GM18511 (cell line): ENCODE results near the gene PMEPA1.

Experiments
- ATAC-seq: cut with Tn5 transposase; IDR thresholded peaks from one replicate; pipeline ENCODE4 v1.9.1; 2021; ENCODE audit warnings: mild to moderate bottlenecking, moderate library complexity; ENCODE audit not compliant: unreplicated experiment

Gene PMEPA1

GRCh38 chr20:57679113-57679512, 30.7 kb downstream of the PMEPA1 start:
- no peak for ATAC-seq

- ATAC-seq = no peak
These were observed 31.5 kb downstream of the PMEPA1 start for GRCh38 chr20:57678340-57678739.

- no peak for ATAC-seq
These were observed 32.2 kb downstream of the PMEPA1 start for GRCh38 chr20:57677584-57677982.

GRCh38 chr20:57676589-57677583, 32.9 kb downstream of the PMEPA1 start:
- ATAC-seq = no peak

GRCh38 chr20:57675773-57676172, 34.0 kb downstream of the PMEPA1 start:
- ATAC-seq = no peak

- no peak for ATAC-seq
These were observed 36.8 kb downstream of the PMEPA1 start for GRCh38 chr20:57672953-57673575.

- ATAC-seq = no peak
These were observed 37.7 kb downstream of the PMEPA1 start for GRCh38 chr20:57672164-57672563.

GRCh38 chr20:57671662-57672061, 38.2 kb downstream of the PMEPA1 start:
- no peak for ATAC-seq

- ATAC-seq = no peak
These were observed 38.8 kb downstream of the PMEPA1 start for GRCh38 chr20:57671072-57671391.

- no peak for ATAC-seq
These were observed 39.3 kb downstream of the PMEPA1 start for GRCh38 chr20:57670288-57671071.

- no peak for ATAC-seq
These were observed 40.2 kb downstream of the PMEPA1 start for GRCh38 chr20:57669632-57670031.

- ATAC-seq = no peak
These were observed 41.7 kb downstream of the PMEPA1 start for GRCh38 chr20:57667924-57668782.

- no peak for ATAC-seq
These were observed 42.4 kb downstream of the PMEPA1 start for GRCh38 chr20:57667388-57667787.

- no peak for ATAC-seq
These were observed 43.0 kb downstream of the PMEPA1 start for GRCh38 chr20:57666834-57667157.

GRCh38 chr20:57666106-57666833, 43.5 kb downstream of the PMEPA1 start:
- no peak for ATAC-seq

GRCh38 chr20:57665589-57665971, 44.2 kb downstream of the PMEPA1 start:
- ATAC-seq = no peak

GRCh38 chr20:57664924-57665588, 44.8 kb downstream of the PMEPA1 start:
- no peak for ATAC-seq

GRCh38 chr20:57664476-57664875, 45.3 kb downstream of the PMEPA1 start:
- ATAC-seq = no peak

GRCh38 chr20:57663681-57664451, 45.9 kb downstream of the PMEPA1 start:
- ATAC-seq = no peak
